ENCODE results near the gene CTXND1. TPM values are rescaled to one million over a fixed set of nuclear protein-coding genes. Genes with fewer than 3 reads are reported as not detected.
A peak's percentile ranks its signal among the peaks of the same experiment; 100 is the strongest.

The CTXND1 gene
- total RNA-seq, 1 donor from 2014 or later = not detected

- H3K27ac Mint-ChIP-seq = no peak overlapping the region
- H3K9me3 Mint-ChIP-seq = no peaks in the 10 kb centered on the region
- H3K4me3 Mint-ChIP-seq = no peak overlapping the region
- no peak for DNase-seq (ENCODE audit: low spot score)
- no peaks in the 10 kb centered on the region for H3K36me3 Mint-ChIP-seq (ENCODE audit: low read depth)
- intact Hi-C loops (cut with micrococcal nuclease) = no loop called here
- H3K27me3 Mint-ChIP-seq (ENCODE audit: insufficient read depth) = peaks cover 59% of the 10 kb centered on the region
- no peaks in the 10 kb centered on the region for H3K4me1 Mint-ChIP-seq (ENCODE audit: low read depth)
Measured at GRCh38 chr15:80249973-80250372, 2.0 kb downstream of the CTXND1 start.

- no peaks in the 10 kb centered on the region for H3K4me1 Mint-ChIP-seq (ENCODE audit: low read depth)
- intact Hi-C loops (cut with micrococcal nuclease) = no loop called here
- no peaks in the 10 kb centered on the region for H3K9me3 Mint-ChIP-seq
- no peak overlapping the region for H3K4me3 Mint-ChIP-seq
- peaks cover 40% of the 10 kb centered on the region for H3K27me3 Mint-ChIP-seq (ENCODE audit: insufficient read depth)
- DNase-seq (ENCODE audit: low spot score) = no peak
- no peak overlapping the region for H3K27ac Mint-ChIP-seq
- H3K36me3 Mint-ChIP-seq (ENCODE audit: low read depth) = no peaks in the 10 kb centered on the region
Measured at GRCh38 chr15:80247320-80247719, 4.7 kb downstream of the CTXND1 start.

- Mint-ChIP-seq H3K36me3 (ENCODE audit: low read depth) (no peaks in the 10 kb centered on the region), H3K27ac (no peak overlapping the region), H3K4me3 (no peak overlapping the region), H3K4me1 (ENCODE audit: low read depth) (no peaks in the 10 kb centered on the region), H3K27me3 (ENCODE audit: insufficient read depth) (peaks cover 44% of the 10 kb centered on the region), H3K9me3 (no peaks in the 10 kb centered on the region)
- no peak for DNase-seq (ENCODE audit: low spot score)
- intact Hi-C loops (cut with micrococcal nuclease) = no loop called here
Measured at GRCh38 chr15:80246425-80246894, 5.6 kb downstream of the CTXND1 start.

GRCh38 chr15:80242802-80243201 lies 9.2 kb downstream of the CTXND1 start:
- no peak overlapping the region for H3K27ac Mint-ChIP-seq
- intact Hi-C loops (cut with micrococcal nuclease) = no loop called here
- no peaks in the 10 kb centered on the region for H3K4me1 Mint-ChIP-seq (ENCODE audit: low read depth)
- no peak for DNase-seq (ENCODE audit: low spot score)
- no peaks in the 10 kb centered on the region for H3K9me3 Mint-ChIP-seq
- H3K27me3 Mint-ChIP-seq (ENCODE audit: insufficient read depth) = peaks cover 16% of the 10 kb centered on the region
- H3K36me3 Mint-ChIP-seq (ENCODE audit: low read depth) = no peaks in the 10 kb centered on the region
- H3K4me3 Mint-ChIP-seq = no peak overlapping the region

GRCh38 chr15:80242132-80242769 lies 9.8 kb downstream of the CTXND1 start:
- no peaks in the 10 kb centered on the region for H3K4me1 Mint-ChIP-seq (ENCODE audit: low read depth)
- DNase-seq (ENCODE audit: low spot score) = no peak
- no peak overlapping the region for H3K27ac Mint-ChIP-seq
- intact Hi-C loops (cut with micrococcal nuclease) = no loop called here
- no peaks in the 10 kb centered on the region for H3K36me3 Mint-ChIP-seq (ENCODE audit: low read depth)
- H3K4me3 Mint-ChIP-seq = no peak overlapping the region
- H3K9me3 Mint-ChIP-seq = no peaks in the 10 kb centered on the region
- peaks cover 16% of the 10 kb centered on the region for H3K27me3 Mint-ChIP-seq (ENCODE audit: insufficient read depth)

GRCh38 chr15:80241508-80241907 lies 10.5 kb downstream of the CTXND1 start:
- no peak for DNase-seq (ENCODE audit: low spot score)
- Mint-ChIP-seq H3K27ac (no peak overlapping the region), H3K9me3 (no peaks in the 10 kb centered on the region), H3K36me3 (ENCODE audit: low read depth) (no peaks in the 10 kb centered on the region), H3K27me3 (ENCODE audit: insufficient read depth) (peaks cover 16% of the 10 kb centered on the region), H3K4me1 (ENCODE audit: low read depth) (no peaks in the 10 kb centered on the region), H3K4me3 (no peak overlapping the region)
- intact Hi-C loops (cut with micrococcal nuclease) = no loop called here

- no peak overlapping the region for H3K4me3 Mint-ChIP-seq
- no peak overlapping the region for H3K27ac Mint-ChIP-seq
- peaks cover 15% of the 10 kb centered on the region for H3K27me3 Mint-ChIP-seq (ENCODE audit: insufficient read depth)
Measured at GRCh38 chr15:80240276-80240675, 11.7 kb downstream of the CTXND1 start.

GRCh38 chr15:80234883-80235282 lies 17.1 kb downstream of the CTXND1 start:
- Mint-ChIP-seq H3K27me3 (ENCODE audit: insufficient read depth) (peaks cover 9% of the 10 kb centered on the region), H3K9me3 (no peaks in the 10 kb centered on the region), H3K4me1 (ENCODE audit: low read depth) (no peaks in the 10 kb centered on the region), H3K4me3 (no peak overlapping the region), H3K36me3 (ENCODE audit: low read depth) (no peaks in the 10 kb centered on the region), H3K27ac (no peak overlapping the region)
- intact Hi-C loops (cut with micrococcal nuclease) = loop anchor here (2.0 kb wide), 1 partner anchor 854 kb away; no protein-coding TSS in a partner anchor
- peak; percentile 21 for DNase-seq (ENCODE audit: low spot score)

More at GRCh38 chr15:80240276-80240675, 11.7 kb downstream of the CTXND1 start:
- Mint-ChIP-seq H3K36me3 (ENCODE audit: low read depth) (no peaks in the 10 kb centered on the region), H3K4me1 (ENCODE audit: low read depth) (no peaks in the 10 kb centered on the region), H3K9me3 (no peaks in the 10 kb centered on the region)
- intact Hi-C loops (cut with micrococcal nuclease) = no loop called here
- DNase-seq (ENCODE audit: low spot score) = no peak

GRCh38 chr15:80233581-80233980 lies 18.4 kb downstream of the CTXND1 start:
- Mint-ChIP-seq H3K27me3 (ENCODE audit: insufficient read depth) (peaks cover 14% of the 10 kb centered on the region), H3K36me3 (ENCODE audit: low read depth) (no peaks in the 10 kb centered on the region), H3K4me1 (ENCODE audit: low read depth) (no peaks in the 10 kb centered on the region), H3K9me3 (no peaks in the 10 kb centered on the region), H3K27ac (no peak overlapping the region), H3K4me3 (no peak overlapping the region)
- DNase-seq (ENCODE audit: low spot score) = no peak
- intact Hi-C loops (cut with micrococcal nuclease) = no loop called here

GRCh38 chr15:80231371-80231770 lies 20.6 kb downstream of the CTXND1 start:
- H3K36me3 Mint-ChIP-seq (ENCODE audit: low read depth) = no peaks in the 10 kb centered on the region
- H3K4me1 Mint-ChIP-seq (ENCODE audit: low read depth) = no peaks in the 10 kb centered on the region
- no peak for DNase-seq (ENCODE audit: low spot score)
- H3K27ac Mint-ChIP-seq = no peak overlapping the region
- intact Hi-C loops (cut with micrococcal nuclease) = no loop called here
- H3K9me3 Mint-ChIP-seq = no peaks in the 10 kb centered on the region
- peaks cover 23% of the 10 kb centered on the region for H3K27me3 Mint-ChIP-seq (ENCODE audit: insufficient read depth)
- no peak overlapping the region for H3K4me3 Mint-ChIP-seq

- Mint-ChIP-seq H3K27me3 (ENCODE audit: insufficient read depth) (peaks cover 28% of the 10 kb centered on the region), H3K4me3 (no peak overlapping the region), H3K36me3 (ENCODE audit: low read depth) (no peaks in the 10 kb centered on the region), H3K9me3 (no peaks in the 10 kb centered on the region), H3K27ac (no peak overlapping the region), H3K4me1 (ENCODE audit: low read depth) (no peaks in the 10 kb centered on the region)
- intact Hi-C loops (cut with micrococcal nuclease) = no loop called here
- no peak for DNase-seq (ENCODE audit: low spot score)
Measured at GRCh38 chr15:80228959-80229610, 22.9 kb downstream of the CTXND1 start.

- H3K9me3 Mint-ChIP-seq = no peaks in the 10 kb centered on the region
- peaks cover 6% of the 10 kb centered on the region for H3K27me3 Mint-ChIP-seq (ENCODE audit: insufficient read depth)
- H3K36me3 Mint-ChIP-seq (ENCODE audit: low read depth) = no peaks in the 10 kb centered on the region
- no peak overlapping the region for H3K27ac Mint-ChIP-seq
- no peaks in the 10 kb centered on the region for H3K4me1 Mint-ChIP-seq (ENCODE audit: low read depth)
- no peak for DNase-seq (ENCODE audit: low spot score)
- H3K4me3 Mint-ChIP-seq = no peak overlapping the region
- intact Hi-C loops (cut with micrococcal nuclease) = no loop called here
Measured at GRCh38 chr15:80219955-80220354, 32.1 kb downstream of the CTXND1 start.

- H3K4me1 Mint-ChIP-seq (ENCODE audit: low read depth) = no peaks in the 10 kb centered on the region
- H3K4me3 Mint-ChIP-seq = no peak overlapping the region
- no peak overlapping the region for H3K27ac Mint-ChIP-seq
- no peak for DNase-seq (ENCODE audit: low spot score)
- H3K9me3 Mint-ChIP-seq = no peaks in the 10 kb centered on the region
- intact Hi-C loops (cut with micrococcal nuclease) = no loop called here
- peaks cover 15% of the 10 kb centered on the region for H3K27me3 Mint-ChIP-seq (ENCODE audit: insufficient read depth)
- H3K36me3 Mint-ChIP-seq (ENCODE audit: low read depth) = no peaks in the 10 kb centered on the region
Measured at GRCh38 chr15:80217327-80217900, 34.6 kb downstream of the CTXND1 start.
